MM.1S (cell line): Measurements from ENCODE around the gene NLRP12.

Experiments
- EZH2 ChIP-seq: fragments of 300-600 bp; sonication (generic); optimal IDR thresholded peaks from 2 replicates; pipeline ENCODE3; 2017; ENCODE audit warnings: low read depth, mild to moderate bottlenecking, antibody characterized with exemption, low read length, mixed read lengths
- TF ChIP-seq, protein P1 (sequence below): fragments of 300-600 bp; sonication (generic); IDR thresholded peaks from 2 replicates; pipeline ENCODE4 v1.5.1; 2016; ENCODE audit warnings: antibody characterized with exemption, low read length, mixed read lengths

DNA sequence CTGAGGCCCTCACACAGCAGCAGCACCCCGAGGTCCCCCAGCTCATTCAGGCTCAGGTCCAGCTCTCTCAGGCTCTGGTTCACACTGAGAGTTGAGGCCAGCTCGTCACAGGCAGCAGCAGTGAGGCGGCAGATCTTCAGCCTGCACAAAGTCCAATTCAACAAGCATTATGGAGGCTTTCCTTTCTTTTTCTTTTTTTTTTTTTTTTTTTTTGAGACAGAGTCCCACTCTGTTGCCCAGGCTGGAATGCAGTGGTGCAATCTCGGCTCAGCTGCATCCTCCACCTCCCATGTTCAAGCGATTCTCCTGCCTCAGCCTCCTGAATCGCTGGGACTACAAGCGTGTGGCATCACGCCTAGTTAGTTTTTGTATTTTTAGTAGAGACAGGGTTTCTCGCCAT is 22.9 kb downstream of the NLRP12 start:
- TF ChIP-seq, protein P1, sequence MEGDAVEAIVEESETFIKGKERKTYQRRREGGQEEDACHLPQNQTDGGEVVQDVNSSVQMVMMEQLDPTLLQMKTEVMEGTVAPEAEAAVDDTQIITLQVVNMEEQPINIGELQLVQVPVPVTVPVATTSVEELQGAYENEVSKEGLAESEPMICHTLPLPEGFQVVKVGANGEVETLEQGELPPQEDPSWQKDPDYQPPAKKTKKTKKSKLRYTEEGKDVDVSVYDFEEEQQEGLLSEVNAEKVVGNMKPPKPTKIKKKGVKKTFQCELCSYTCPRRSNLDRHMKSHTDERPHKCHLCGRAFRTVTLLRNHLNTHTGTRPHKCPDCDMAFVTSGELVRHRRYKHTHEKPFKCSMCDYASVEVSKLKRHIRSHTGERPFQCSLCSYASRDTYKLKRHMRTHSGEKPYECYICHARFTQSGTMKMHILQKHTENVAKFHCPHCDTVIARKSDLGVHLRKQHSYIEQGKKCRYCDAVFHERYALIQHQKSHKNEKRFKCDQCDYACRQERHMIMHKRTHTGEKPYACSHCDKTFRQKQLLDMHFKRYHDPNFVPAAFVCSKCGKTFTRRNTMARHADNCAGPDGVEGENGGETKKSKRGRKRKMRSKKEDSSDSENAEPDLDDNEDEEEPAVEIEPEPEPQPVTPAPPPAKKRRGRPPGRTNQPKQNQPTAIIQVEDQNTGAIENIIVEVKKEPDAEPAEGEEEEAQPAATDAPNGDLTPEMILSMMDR: no peak
- TF ChIP-seq EZH2: no peak
